Effector memory CD4-positive, alpha-beta T cell (primary cell): ENCODE data around the gene GAK.
"Not testable (repeated sequence)": the region's sequence is repeated elsewhere in the genome, so short reads cannot be mapped to it uniquely, and the experiment has no call there.

Experiments
- DNase-seq, 3 donors: peaks; one replicate each; pipeline ENCODE4 v3.0.0-alpha.2; 2020
- H3K27ac ChIP-seq: 2 replicates; pipeline ENCODE4 v1.7.0; 2013; ENCODE audit warnings: mild to moderate bottlenecking, low read length, moderate library complexity; ENCODE audit not compliant: insufficient read depth, poor library complexity, severe bottlenecking
- H3K27me3 ChIP-seq: replicated peaks from 2 replicates; pipeline ENCODE4 v1.7.0; 2013; ENCODE audit warnings: mild to moderate bottlenecking, low read length; ENCODE audit not compliant: insufficient read depth, control insufficient read depth, poor library complexity, severe bottlenecking
- H3K36me3 ChIP-seq: 2 replicates; pipeline ENCODE4 v1.7.0; 2013; ENCODE audit warnings: mild to moderate bottlenecking, low read length, moderate library complexity; ENCODE audit not compliant: control insufficient read depth, insufficient read depth
- H3K4me1 ChIP-seq: 2 replicates; pipeline ENCODE4 v1.7.0; 2013; ENCODE audit warnings: low read length, mild to moderate bottlenecking; ENCODE audit not compliant: control insufficient read depth, insufficient read depth, poor library complexity, severe bottlenecking
- H3K4me3 ChIP-seq: 2 replicates; pipeline ENCODE4 v1.7.0; 2013; ENCODE audit warnings: low read length, low read depth, mild to moderate bottlenecking; ENCODE audit not compliant: insufficient read depth, poor library complexity, severe bottlenecking
- H3K9me3 ChIP-seq: 2 replicates; pipeline ENCODE4 v1.7.0; 2013; ENCODE audit warnings: mild to moderate bottlenecking, low read length, moderate library complexity; ENCODE audit not compliant: control insufficient read depth
- total RNA-seq, 3 donors: gene quantifications; one replicate each; lab custom pipeline; 2026; lab: John Stamatoyannopoulos, UW

Gene GAK
- total RNA-seq, result 177 to 203 (median 197) reads per million in 3 donors

DNA sequence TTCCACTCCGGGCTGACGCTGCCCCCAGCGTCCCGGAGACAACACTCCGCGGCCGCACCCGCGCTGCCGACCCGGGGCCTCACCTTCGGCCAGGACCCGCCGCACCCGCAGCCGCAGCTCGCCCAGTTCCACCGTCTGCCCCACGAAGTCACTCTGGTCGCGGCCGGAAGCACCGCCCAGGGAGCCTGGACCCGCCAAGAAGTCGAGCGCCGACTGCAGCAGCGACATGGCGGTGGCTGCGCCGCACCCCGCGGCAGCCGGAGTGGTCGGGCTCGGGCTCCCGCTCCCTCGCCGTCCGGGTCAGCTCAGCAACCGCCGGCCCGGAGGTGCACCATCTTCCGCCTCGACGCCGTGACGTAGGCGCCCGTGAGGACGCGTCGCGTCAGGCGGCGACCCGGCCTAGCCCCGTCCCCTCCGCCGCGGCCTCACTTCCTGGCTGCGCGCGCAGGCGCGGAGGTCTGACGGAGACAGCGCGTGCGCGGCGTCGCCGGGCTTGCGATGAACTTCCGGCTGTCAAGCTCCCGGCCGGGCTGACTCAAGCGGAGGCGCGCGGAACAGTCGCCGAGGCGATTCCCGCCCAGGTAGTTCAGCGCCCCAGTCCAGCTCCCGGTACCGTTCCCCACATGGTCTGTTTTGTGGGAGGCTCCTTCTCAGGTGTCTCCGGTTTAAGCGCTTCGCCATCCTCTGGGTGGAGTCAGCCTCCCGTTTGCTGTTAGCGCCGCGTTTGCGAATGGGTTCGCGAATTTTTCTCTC lies at the start of gene GAK, which contains the start of gene TMEM175:
TSS of gene GAK (minus strand) at position 357 of the 753 bp plus-strand sequence. CDS start at position 228, 129 bp downstream.
TSS of gene TMEM175 (plus strand) at position 501 of the 753 bp plus-strand sequence. CDS start 15,280 bp downstream, outside the sequence.
- Histone ChIP-seq H3K4me1 (peaks cover 22% of the 10 kb centered on the region), H3K36me3 (no peaks in the 10 kb centered on the region), H3K9me3 (no peaks in the 10 kb centered on the region), H3K27ac (peak within 1 kb of the TSS; percentile 92), H3K4me3 (peak within 1 kb of the TSS; percentile 99), H3K27me3 (no peaks in the 10 kb centered on the region)
- DNase-seq, result peak; percentile 94 to 95 (median 94)

- Histone ChIP-seq H3K4me1 (no peaks in the 10 kb centered on the region), H3K9me3 (no peaks in the 10 kb centered on the region), H3K27ac (no peak overlapping the region), H3K4me3 (no peak overlapping the region), H3K27me3 (no peaks in the 10 kb centered on the region), H3K36me3 (no peaks in the 10 kb centered on the region)
- DNase-seq, result no peak
These were observed 47.0 kb upstream of the GAK start for GRCh38 chr4:978957-979701.

DNA sequence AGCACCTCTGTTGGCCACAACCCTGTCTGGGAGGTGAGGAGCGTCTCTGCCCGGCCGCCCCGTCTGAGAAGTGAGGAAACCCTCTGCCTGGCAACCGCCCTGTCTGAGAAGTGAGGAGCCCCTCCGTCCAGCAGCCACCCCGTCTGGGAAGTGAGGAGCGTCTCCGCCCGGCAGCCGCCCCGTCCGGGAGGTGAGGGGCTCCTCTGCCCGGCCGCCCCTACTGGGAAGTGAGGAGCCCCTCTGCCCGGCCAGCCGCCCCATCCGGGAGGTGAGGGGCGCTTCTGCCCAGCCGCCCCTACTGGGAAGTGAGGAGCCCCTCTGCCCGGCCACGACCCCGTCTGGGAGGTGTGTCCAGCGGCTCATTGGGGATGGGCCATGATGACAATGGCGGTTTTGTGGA lies 43.9 kb upstream of the GAK start:
- H3K27me3 ChIP-seq, DNase-seq, H3K27ac ChIP-seq, H3K4me3 ChIP-seq, H3K36me3 ChIP-seq, H3K9me3 ChIP-seq: not testable (repeated sequence)
- peaks cover 15% of the 10 kb centered on the region for H3K4me1 ChIP-seq

GRCh38 chr4:974668-975067 lies 42.6 kb upstream of the GAK start:
- DNase-seq, result no peak
- Histone ChIP-seq H3K27ac (no peak overlapping the region), H3K4me3 (no peak overlapping the region), H3K4me1 (peaks cover 15% of the 10 kb centered on the region), H3K27me3 (no peaks in the 10 kb centered on the region), H3K9me3 (no peaks in the 10 kb centered on the region), H3K36me3 (no peaks in the 10 kb centered on the region)

- Histone ChIP-seq H3K4me1 (peaks cover 15% of the 10 kb centered on the region), H3K27ac (no peak within 1 kb of the TSS), H3K9me3 (no peaks in the 10 kb centered on the region), H3K27me3 (no peaks in the 10 kb centered on the region), H3K36me3 (no peaks in the 10 kb centered on the region), H3K4me3 (peak within 1 kb of the TSS; percentile 88)
- DNase-seq, result peak; percentile 86 to 90 (median 87)
These were observed 41.6 kb upstream of the GAK start, which contains the start of gene DGKQ for GRCh38 chr4:973431-974397. Gene DGKQ, minus strand, starts transcription at chr4:973569. Its CDS starts 87 bp downstream, at chr4:973482.

GRCh38 chr4:972651-973424 lies 40.7 kb upstream of the GAK start:
- Histone ChIP-seq H3K27ac (no peak overlapping the region), H3K9me3 (no peaks in the 10 kb centered on the region), H3K27me3 (no peaks in the 10 kb centered on the region), H3K4me3 (peak overlapping the region; percentile 88), H3K36me3 (no peaks in the 10 kb centered on the region), H3K4me1 (peaks cover 18% of the 10 kb centered on the region)
- DNase-seq, result peak; percentile 43 to 49 (median 48)

DNA sequence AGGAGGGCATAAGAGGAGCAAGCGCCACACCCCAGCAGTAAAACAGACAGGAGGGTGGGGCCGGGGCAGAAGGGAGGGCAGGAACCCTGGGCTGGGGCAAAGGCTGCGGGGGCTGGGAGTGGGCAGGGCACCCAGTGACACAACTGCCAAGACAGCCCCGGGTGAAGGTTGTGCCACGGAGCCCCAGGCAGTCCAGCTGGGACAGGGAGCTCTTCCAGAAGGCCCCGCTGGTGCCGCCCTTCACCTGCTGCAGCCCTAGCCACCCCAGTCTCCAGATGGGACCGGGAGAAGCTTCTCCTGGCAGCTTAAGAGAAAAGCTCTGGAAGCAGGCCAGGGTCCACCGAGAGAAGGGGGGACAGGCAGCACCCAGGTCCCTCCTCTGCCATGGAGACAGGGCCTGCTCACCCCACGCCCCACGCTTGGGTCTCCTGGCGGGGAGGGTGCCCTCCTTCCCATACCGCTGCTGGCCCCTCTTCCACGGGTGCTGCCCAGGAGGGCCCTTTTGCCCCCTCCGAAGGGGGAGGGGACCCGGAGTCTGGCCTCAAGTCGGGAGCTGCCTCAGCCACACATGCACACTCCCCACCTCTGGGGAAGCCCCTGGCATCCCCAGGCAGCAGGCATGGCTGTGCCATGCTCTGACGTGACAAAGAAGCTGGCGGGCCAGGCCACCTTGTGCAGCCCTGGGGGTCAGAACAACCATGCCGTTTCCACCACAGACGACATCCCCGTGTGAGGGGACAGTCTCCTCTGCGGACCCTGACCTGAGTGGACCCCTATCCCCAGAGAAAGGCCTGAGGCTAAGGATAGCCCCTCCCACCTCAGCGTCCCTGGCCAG lies 39.8 kb upstream of the GAK start:
- no peaks in the 10 kb centered on the region for H3K9me3 ChIP-seq
- H3K27me3 ChIP-seq, result no peaks in the 10 kb centered on the region
- no peaks in the 10 kb centered on the region for H3K36me3 ChIP-seq
- peaks cover 18% of the 10 kb centered on the region for H3K4me1 ChIP-seq
- H3K27ac ChIP-seq, result no peak overlapping the region
- H3K4me3 ChIP-seq, result peak overlapping the region; percentile 88
- DNase-seq, result no peak

- Histone ChIP-seq H3K4me1 (peaks cover 18% of the 10 kb centered on the region), H3K9me3 (no peaks in the 10 kb centered on the region), H3K36me3 (peaks cover 2% of the 10 kb centered on the region), H3K27me3 (no peaks in the 10 kb centered on the region), H3K4me3 (no peak overlapping the region), H3K27ac (no peak overlapping the region)
- DNase-seq, result no peak
These were observed 38.9 kb upstream of the GAK start for GRCh38 chr4:970854-971520.
